RKO (cell line): ENCODE results near the gene LRFN5.

Experiments used
- DNase-seq: peaks from one replicate; pipeline ENCODE4 v3.0.0-alpha.2; 2016; ENCODE audit warnings: low spot score

The LRFN5 gene

DNA sequence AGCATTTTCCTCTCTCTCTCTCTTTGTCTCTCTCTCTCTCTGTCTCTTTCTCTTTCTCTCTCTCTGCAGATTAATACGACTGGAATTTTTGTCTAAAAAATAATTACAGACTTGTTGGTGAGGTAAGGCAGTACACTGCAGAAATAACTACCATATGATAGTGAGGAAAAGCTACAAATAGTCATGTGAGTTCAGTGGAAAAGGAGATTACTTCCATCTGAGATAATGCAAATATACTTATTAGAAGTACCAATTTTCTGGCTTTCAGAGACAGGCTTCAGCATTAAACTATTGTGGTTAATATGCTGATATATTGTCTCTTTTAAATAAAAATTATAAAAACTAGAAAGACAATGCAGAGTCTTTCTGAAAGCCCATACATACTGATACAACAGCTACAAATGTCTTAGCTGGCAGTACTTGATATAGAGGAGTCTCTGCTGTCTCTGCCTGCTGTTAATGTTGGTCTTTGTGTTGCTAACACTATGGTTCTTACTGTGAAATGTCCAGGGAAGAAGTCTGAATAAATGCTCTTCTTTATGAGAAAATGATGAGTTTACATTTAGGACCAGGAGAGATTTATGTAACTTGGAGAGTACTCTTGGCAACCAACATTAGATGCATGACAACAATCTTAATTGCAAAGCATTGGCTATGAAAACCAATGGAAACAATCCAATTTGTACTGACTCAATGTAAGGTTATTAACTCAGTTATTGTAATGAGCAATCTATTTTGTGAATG is 167.0 kb downstream of the LRFN5 start:
- DNase-seq, result no peak

GRCh38 chr14:41782511-41782910 is 175.8 kb downstream of the LRFN5 start:
- no peak for DNase-seq

DNA sequence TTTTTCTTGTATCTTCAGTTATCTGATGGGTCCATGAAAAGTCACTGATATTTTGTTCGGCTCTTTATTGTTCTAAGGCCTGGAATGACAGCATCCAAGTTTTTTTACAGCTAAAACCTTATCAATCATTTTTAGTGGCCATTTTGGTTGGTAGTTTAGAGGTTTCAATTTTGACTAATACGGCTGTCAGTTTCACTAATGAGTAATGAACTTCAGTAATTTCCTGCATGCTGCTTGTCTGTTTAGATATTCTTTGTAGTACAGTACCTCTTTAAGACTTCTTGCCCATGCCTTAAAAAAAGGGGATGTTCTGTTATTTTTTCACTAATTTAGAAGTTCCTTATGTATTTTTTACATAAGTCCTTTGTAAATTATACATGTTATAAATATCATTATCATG is 176.7 kb downstream of the LRFN5 start:
- DNase-seq, result no peak

DNA sequence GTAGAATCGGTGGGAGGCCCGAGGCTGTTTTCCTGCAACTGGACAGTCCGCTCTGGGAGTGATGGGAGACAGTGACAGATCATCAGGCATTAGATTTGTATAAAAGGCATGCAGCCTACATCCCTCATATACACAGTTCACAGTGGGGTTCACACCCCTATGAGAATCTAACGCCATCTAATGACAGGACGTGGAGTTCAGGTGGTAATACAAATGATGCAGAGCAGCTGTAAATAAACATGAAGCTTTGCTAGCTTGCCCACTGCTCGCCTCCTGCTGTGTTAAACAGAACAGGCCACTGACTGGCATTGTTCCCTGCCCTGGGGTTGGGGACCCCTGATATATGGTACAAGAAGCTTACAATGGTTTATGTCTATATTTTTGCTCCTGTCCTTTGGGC is 179.0 kb downstream of the LRFN5 start:
- DNase-seq, result peak; percentile 34

GRCh38 chr14:41799817-41800216 is 193.1 kb downstream of the LRFN5 start:
- DNase-seq, result no peak

DNA sequence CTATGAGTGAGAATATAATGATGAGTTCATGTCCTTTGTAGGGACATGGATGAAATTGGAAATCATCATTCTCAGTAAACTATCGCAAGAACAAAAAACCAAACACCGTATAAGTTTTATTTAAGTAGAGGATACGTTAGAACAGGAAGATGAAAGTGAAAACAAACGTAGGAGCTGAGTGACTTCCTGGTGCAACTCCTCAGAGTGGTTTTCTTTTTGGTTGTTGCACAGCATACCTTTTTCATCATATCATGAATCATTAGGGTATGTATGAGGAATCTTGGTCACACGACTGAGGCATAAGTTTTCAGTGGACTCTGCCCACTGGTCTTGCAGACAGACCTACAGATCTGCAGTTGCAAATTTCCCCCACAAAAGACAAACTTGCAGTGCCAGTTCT is 199.0 kb downstream of the LRFN5 start:
- DNase-seq, result no peak

DNA sequence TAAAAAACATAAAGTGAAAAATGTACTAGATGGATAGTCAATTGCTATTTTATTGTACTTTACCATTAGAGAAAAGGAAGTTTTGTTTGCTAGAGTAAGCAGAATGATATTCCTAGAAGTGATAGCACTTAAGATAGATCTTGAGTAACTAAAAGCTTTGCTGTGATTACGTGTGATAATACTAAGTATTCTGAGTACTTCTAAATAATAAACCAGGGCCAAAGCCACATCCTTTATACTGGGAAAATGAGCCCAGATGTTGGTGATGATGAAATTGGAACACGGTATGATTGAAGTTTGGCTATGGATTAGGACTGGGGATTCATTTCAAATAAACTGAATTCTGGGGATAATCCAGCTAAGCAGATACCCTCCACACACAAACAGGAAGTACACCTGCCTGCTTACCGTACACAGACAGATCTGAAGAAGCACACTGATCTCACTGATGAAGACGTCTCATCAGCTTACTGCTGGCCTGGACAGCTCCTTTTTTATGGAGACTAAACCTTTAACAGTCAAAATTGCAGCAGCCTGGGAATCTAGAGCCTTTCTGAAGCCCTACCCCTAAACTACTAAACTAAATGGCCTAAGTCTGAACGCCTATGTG is 199.8 kb downstream of the LRFN5 start:
- DNase-seq, result no peak

GRCh38 chr14:41810362-41810761 is 203.7 kb downstream of the LRFN5 start:
- DNase-seq, result no peak

DNA sequence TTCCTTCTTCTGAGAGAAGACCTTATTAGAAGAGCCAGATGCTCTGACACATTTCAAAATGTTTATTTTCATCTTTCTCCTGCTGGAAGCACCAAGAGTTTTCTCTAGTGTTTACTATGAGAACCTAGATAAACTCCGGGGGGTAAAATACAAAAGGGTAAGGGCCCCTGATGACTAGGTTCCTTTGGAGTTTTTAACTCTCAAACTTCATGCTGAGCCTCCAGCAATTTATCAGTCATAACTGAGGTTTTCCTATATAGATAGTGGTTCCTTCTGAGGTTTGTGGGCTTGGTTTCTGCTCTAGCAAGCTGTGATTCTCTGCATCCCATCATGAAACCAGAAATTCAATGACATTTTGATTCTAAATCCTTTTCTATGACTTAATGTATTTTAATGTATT is 210.9 kb downstream of the LRFN5 start:
- DNase-seq, result no peak

DNA sequence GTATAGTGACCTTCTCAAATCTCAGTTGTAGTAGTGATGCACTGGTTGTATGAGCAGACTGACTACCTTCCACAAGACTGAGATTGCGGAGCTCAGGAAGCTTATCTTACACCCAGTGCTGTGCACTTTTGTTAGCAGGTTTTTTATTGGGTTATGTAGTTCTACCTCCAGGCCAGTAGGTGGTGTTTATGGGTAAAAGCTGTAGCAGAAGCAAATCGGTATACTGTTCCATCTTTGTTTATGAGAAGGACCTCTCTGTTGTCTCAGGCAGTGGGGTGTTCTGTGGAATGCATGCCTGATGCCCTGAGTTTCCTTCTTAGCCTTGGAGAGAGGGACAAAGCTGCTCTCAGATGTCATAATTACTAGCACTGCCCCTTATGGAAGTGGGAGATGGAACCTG is 217.8 kb downstream of the LRFN5 start:
- no peak for DNase-seq

DNA sequence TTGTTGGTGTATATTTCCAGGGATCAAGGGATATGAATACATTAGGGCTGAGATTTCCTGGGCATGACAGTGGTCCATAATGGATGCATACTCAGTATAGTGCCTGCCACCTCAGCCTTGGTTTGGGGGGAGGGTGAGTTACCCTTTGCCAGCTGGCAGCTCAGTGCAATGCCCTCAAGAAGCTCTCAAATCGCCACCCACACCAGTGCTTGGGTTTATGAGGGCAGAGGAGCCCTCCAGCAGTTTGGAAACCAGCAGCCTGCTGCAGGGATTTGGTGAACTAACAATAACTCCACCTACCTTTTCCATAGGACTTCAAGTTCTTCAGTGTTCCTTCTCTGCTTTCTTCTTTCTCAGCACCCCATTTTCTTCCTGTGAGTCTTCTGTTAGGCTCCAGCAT is 218.9 kb downstream of the LRFN5 start:
- no peak for DNase-seq

GRCh38 chr14:41830714-41831406 is 224.2 kb downstream of the LRFN5 start:
- DNase-seq, result no peak

DNA sequence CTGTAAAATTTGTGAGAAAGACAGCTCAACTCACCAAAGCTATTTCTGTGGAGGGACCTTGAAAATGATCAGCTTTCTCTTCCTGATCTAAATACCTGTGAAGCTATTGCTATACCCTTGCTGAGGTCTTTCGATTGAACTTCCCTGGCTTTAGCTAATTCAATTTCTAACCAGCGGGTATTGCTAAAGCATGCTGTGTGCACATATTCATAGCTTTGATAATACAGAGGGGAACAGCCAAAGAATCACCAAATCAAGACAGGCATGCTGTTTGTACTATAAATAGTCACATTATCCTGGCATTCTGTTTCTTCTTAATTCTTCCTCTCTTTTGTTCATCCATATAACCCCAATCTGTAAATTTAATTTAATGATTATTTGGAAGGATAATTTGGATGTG is 233.0 kb downstream of the LRFN5 start:
- DNase-seq, result no peak

- peak; percentile 1 for DNase-seq
These were observed 252.7 kb downstream of the LRFN5 start for GRCh38 chr14:41859336-41859735.

DNA sequence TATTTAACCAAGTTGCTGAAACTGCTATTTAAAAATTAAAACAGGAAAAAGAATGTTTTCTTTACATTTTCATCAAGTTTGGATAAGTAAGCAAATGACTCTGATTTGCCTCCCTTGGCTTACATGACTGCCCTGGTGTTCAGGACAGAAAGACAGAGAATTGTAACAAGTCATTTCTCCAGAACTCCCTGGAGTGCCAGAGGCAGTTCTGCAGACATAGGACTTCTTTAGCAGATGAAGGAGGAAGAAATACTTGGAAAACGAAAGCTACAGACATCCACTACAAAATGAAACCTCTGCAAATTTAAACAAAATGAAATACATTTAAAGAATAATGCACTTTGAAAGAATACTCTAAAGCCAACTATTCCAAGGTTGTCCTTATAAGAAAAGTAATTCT is 253.9 kb downstream of the LRFN5 start:
- DNase-seq, result no peak

- no peak for DNase-seq
These were observed 259.2 kb downstream of the LRFN5 start for GRCh38 chr14:41865894-41866293.

DNA sequence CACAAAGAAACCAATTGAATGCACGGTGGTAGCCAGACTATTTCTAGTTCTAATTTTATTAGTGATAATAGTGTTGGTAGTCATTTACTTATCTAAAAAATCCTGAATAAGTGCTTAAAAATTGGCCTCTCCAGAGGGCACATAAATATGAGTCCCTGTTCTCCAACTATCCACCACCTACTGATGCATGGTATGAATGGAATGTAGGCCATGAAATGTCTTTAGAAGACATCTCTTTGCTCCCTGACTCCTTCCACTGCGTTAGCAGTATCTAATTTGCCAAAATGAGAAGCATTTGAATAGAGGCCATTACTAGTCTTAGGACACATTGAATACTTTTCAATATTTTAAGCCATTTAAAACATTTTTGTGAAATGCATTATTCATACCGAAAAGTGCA is 261.7 kb downstream of the LRFN5 start:
- DNase-seq, result no peak

- no peak for DNase-seq
These were observed 266.4 kb downstream of the LRFN5 start for GRCh38 chr14:41872931-41873685.

- DNase-seq, result no peak
These were observed 267.1 kb downstream of the LRFN5 start for GRCh38 chr14:41873686-41874317.

- DNase-seq, result no peak
These were observed 268.4 kb downstream of the LRFN5 start for GRCh38 chr14:41875116-41875515.

DNA sequence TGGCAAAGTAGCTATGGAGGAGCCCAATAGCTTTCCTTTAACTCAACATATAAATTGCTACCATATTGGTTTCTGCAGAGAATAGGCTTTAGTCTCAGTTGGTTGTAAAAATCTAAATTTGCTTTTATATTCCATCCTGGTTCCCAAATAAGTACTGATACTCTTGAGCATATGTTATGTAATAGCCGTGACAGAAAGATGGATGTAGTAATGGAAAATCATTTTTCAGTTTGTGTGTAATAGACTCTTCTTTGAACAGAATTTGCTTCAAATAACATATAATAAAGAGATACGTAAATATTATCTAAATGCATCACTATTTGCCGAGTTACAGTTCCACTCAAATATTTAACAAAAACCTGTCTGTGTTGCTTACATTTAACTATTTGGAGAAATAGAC is 271.6 kb downstream of the LRFN5 start:
- DNase-seq, result no peak

- DNase-seq, result no peak
These were observed 284.9 kb downstream of the LRFN5 start for GRCh38 chr14:41891624-41892023.
